Measurements from ENCODE around the gene RPS27. TPM values are rescaled to one million over a fixed set of nuclear protein-coding genes. Genes with fewer than 3 reads are reported as not detected.

RPS27 gene
- polyA plus RNA-seq, 3 donors: 4,186 to 7,443 (median 4,309) TPM

DNA sequence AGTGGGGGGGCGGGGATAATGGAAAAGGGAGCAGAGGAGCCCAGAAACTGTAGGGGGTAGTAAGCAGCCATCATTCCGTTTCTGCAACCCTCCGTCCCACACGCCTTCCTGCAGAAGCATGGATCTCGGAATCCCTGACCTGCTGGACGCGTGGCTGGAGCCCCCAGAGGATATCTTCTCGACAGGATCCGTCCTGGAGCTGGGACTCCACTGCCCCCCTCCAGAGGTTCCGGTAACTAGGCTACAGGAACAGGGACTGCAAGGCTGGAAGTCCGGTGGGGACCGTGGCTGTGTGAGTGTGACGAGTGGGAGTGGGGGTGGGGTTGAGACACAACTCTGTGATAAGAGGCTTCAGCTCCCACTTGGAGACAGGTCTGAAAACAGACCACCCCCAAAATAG is 22.2 kb upstream of the RPS27 start:
- no peak for DNase-seq

DNA sequence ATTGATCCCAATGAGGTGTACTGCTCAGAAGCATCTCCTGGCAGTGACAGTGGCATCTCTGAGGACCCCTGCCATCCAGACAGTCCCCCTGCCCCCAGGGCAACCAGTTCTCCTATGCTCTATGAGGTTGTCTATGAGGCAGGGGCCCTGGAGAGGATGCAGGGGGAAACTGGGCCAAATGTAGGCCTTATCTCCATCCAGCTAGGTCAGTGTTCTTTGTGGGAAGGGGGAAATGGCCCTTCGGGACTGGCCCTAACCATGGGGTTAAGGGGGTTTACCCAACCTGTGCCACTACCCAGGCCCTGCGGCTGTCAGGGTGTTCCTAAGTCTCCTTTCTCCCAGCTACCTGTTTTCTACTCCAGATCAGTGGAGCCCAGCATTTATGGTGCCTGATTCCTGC is 21.6 kb upstream of the RPS27 start:
- peaks cover 31 to 44% of the 10 kb centered on the region in 2 donors for H3K4me1 ChIP-seq (ENCODE audit: control insufficient read depth in 1 of 2, insufficient read depth in 2 of 2, low read length in 2 of 2)
- H3K9ac ChIP-seq (ENCODE audit: insufficient read depth, low read length, poor library complexity, severe bottlenecking): no peak overlapping the region
- H3K4me2 ChIP-seq (replicated peaks; ENCODE audit: extremely low read depth, low read length, poor library complexity, severe bottlenecking): no peak overlapping the region
- no peak overlapping the region for H3K27ac ChIP-seq (ENCODE audit: low read depth in 1 of 2, low read length in 2 of 2)
- H3K36me3 ChIP-seq (replicated peaks in 1 of 2; ENCODE audit: control insufficient read depth in 1 of 2, insufficient read depth in 2 of 2, low read length in 2 of 2): peaks cover 5 to 11% of the 10 kb centered on the region in 2 donors
- no peak overlapping the region for H3K27ac Mint-ChIP-seq
- TF ChIP-seq, protein P1, sequence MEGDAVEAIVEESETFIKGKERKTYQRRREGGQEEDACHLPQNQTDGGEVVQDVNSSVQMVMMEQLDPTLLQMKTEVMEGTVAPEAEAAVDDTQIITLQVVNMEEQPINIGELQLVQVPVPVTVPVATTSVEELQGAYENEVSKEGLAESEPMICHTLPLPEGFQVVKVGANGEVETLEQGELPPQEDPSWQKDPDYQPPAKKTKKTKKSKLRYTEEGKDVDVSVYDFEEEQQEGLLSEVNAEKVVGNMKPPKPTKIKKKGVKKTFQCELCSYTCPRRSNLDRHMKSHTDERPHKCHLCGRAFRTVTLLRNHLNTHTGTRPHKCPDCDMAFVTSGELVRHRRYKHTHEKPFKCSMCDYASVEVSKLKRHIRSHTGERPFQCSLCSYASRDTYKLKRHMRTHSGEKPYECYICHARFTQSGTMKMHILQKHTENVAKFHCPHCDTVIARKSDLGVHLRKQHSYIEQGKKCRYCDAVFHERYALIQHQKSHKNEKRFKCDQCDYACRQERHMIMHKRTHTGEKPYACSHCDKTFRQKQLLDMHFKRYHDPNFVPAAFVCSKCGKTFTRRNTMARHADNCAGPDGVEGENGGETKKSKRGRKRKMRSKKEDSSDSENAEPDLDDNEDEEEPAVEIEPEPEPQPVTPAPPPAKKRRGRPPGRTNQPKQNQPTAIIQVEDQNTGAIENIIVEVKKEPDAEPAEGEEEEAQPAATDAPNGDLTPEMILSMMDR (IDR thresholded peaks at IDR 0.05): no peak
- no peak overlapping the region for H3K4me3 Mint-ChIP-seq
- DNase-seq: no peak
- no peaks in the 10 kb centered on the region for H3K9me3 ChIP-seq (replicated peaks in 1 of 2; ENCODE audit: control insufficient read depth in 1 of 2, insufficient read depth in 1 of 2, low read length in 2 of 2)
- intact Hi-C loops (cut with micrococcal nuclease): no loop called here
- peaks cover 2 to 4% (median 2%) of the 10 kb centered on the region in 3 donors for H3K27me3 Mint-ChIP-seq (ENCODE audit: low read depth in 3 of 3)
- H3K4me3 ChIP-seq (replicated peaks in 1 of 3; ENCODE audit: low read depth in 2 of 3, low read length in 3 of 3): peak overlapping the region in 1 of 3 experiments; percentile 91
- H3K4me1 Mint-ChIP-seq: peaks cover 56% of the 10 kb centered on the region
- H3K9me3 Mint-ChIP-seq: no peaks in the 10 kb centered on the region
- no peak overlapping the region for H2AFZ ChIP-seq (ENCODE audit: insufficient read depth, low read depth, low read length, poor library complexity, severe bottlenecking)
- peaks cover 7 to 9% of the 10 kb centered on the region in 2 donors for H3K36me3 Mint-ChIP-seq
- H3K79me2 ChIP-seq (ENCODE audit: insufficient read depth, low read length): peaks cover 34% of the 10 kb centered on the region
- no peaks in the 10 kb centered on the region for H4K20me1 ChIP-seq (ENCODE audit: insufficient read depth, low read length)
- H3K27me3 ChIP-seq (ENCODE audit: control insufficient read depth in 2 of 2, insufficient read depth in 2 of 2, low read length in 2 of 2): no peaks in the 10 kb centered on the region
- WGBS (ENCODE audit: insufficient coverage): 96% methylated on average over 2 of the region's 2 CpGs

More for the DNA sequence above, 22.2 kb upstream of the RPS27 start:
- H3K4me2 ChIP-seq (replicated peaks; ENCODE audit: extremely low read depth, low read length, poor library complexity, severe bottlenecking): peak overlapping the region; percentile 92
- peak overlapping the region; percentile 36 to 91 (median 81) for H3K4me3 ChIP-seq (replicated peaks in 1 of 3; ENCODE audit: low read depth in 2 of 3, low read length in 3 of 3)
- Mint-ChIP-seq H3K9me3 (no peaks in the 10 kb centered on the region), H3K36me3 (peaks cover 2 to 4% of the 10 kb centered on the region in 2 donors), H3K27me3 (ENCODE audit: low read depth in 3 of 3) (peaks cover 2 to 4% (median 2%) of the 10 kb centered on the region in 3 donors), H3K27ac (peak overlapping the region in 2 of 7 donors; percentile 91 to 97), H3K4me3 (peak overlapping the region; percentile 95 to 97), H3K4me1 (peaks cover 58% of the 10 kb centered on the region)
- H3K9me3 ChIP-seq (replicated peaks in 1 of 2; ENCODE audit: control insufficient read depth in 1 of 2, insufficient read depth in 1 of 2, low read length in 2 of 2): no peaks in the 10 kb centered on the region
- intact Hi-C loops (cut with micrococcal nuclease): no loop called here
- no peaks in the 10 kb centered on the region for H4K20me1 ChIP-seq (ENCODE audit: insufficient read depth, low read length)
- peaks cover 35 to 49% of the 10 kb centered on the region in 2 donors for H3K4me1 ChIP-seq (ENCODE audit: control insufficient read depth in 1 of 2, insufficient read depth in 2 of 2, low read length in 2 of 2)
- H3K9ac ChIP-seq (ENCODE audit: insufficient read depth, low read length, poor library complexity, severe bottlenecking): peak overlapping the region; percentile 68
- H2AFZ ChIP-seq (ENCODE audit: insufficient read depth, low read depth, low read length, poor library complexity, severe bottlenecking): peak overlapping the region; percentile 96
- H3K79me2 ChIP-seq (ENCODE audit: insufficient read depth, low read length): peaks cover 40% of the 10 kb centered on the region
- TF ChIP-seq, protein P1 (IDR thresholded peaks at IDR 0.05): no peak
- peak overlapping the region in 1 of 2 donors; percentile 86 for H3K27ac ChIP-seq (ENCODE audit: low read depth in 1 of 2, low read length in 2 of 2)
- H3K27me3 ChIP-seq (ENCODE audit: control insufficient read depth in 2 of 2, insufficient read depth in 2 of 2, low read length in 2 of 2): no peaks in the 10 kb centered on the region
- WGBS (ENCODE audit: insufficient coverage): 11% methylated on average over 8 of the region's 13 CpGs
- peaks cover 0 to 6% of the 10 kb centered on the region in 2 donors for H3K36me3 ChIP-seq (replicated peaks in 1 of 2; ENCODE audit: control insufficient read depth in 1 of 2, insufficient read depth in 2 of 2, low read length in 2 of 2)

All from CD14-positive monocyte (primary cell).